Measurements from ENCODE around the gene ZFAND4.
"Not testable (repeated sequence)": the region's sequence is repeated elsewhere in the genome, so short reads cannot be mapped to it uniquely, and the experiment has no call there.

Gene ZFAND4

GRCh38 chr10:45672181-45673073 is at the start of gene ZFAND4:
TSS of gene ZFAND4 (minus strand) at chr10:45672772. CDS start at chr10:45663725, 9,047 bp downstream.
- peak; percentile 94 to 97 for DNase-seq

- not testable (repeated sequence) for DNase-seq
Measured at GRCh38 chr10:45721503-45721902, 48.9 kb upstream of the ZFAND4 start.

- DNase-seq: not testable (repeated sequence)
Measured at GRCh38 chr10:45717642-45718041, 45.1 kb upstream of the ZFAND4 start.

- DNase-seq: not testable (repeated sequence)
Measured at GRCh38 chr10:45717053-45717452, 44.5 kb upstream of the ZFAND4 start.

GRCh38 chr10:45711223-45711622 is 38.7 kb upstream of the ZFAND4 start:
- DNase-seq: not testable (repeated sequence)

- not testable (repeated sequence) for DNase-seq
Measured at GRCh38 chr10:45710200-45710796, 37.7 kb upstream of the ZFAND4 start.

GRCh38 chr10:45678467-45678866 is 5.9 kb upstream of the ZFAND4 start:
- not testable (repeated sequence) for DNase-seq

GRCh38 chr10:45675388-45675787 is 2.8 kb upstream of the ZFAND4 start:
- no peak for DNase-seq

- no peak for DNase-seq
Measured at GRCh38 chr10:45673074-45673648, 589 bp upstream of the ZFAND4 start.

- not testable (repeated sequence) for DNase-seq
Measured at GRCh38 chr10:45671300-45671699, 1.3 kb downstream of the ZFAND4 start.

- not testable (repeated sequence) for DNase-seq
Measured at GRCh38 chr10:45669897-45670296, 2.7 kb downstream of the ZFAND4 start.

- no peak for DNase-seq
Measured at GRCh38 chr10:45660876-45661411, 11.6 kb downstream of the ZFAND4 start.

GRCh38 chr10:45657033-45657926 is 15.3 kb downstream of the ZFAND4 start:
- no peak for DNase-seq

- DNase-seq: no peak
Measured at GRCh38 chr10:45655219-45655618, 17.4 kb downstream of the ZFAND4 start.

GRCh38 chr10:45654753-45655141 is 17.8 kb downstream of the ZFAND4 start:
- DNase-seq: not testable (repeated sequence)

- no peak for DNase-seq
Measured at GRCh38 chr10:45653454-45653853, 19.1 kb downstream of the ZFAND4 start.

GRCh38 chr10:45652511-45652910 is 20.1 kb downstream of the ZFAND4 start:
- DNase-seq: no peak

- DNase-seq: no peak
Measured at GRCh38 chr10:45649296-45649695, 23.3 kb downstream of the ZFAND4 start.

GRCh38 chr10:45647118-45647517 is 25.5 kb downstream of the ZFAND4 start:
- DNase-seq: no peak

GRCh38 chr10:45646384-45647050 is 26.1 kb downstream of the ZFAND4 start:
- DNase-seq: no peak

GRCh38 chr10:45644527-45644926 is 28.0 kb downstream of the ZFAND4 start:
- no peak for DNase-seq

GRCh38 chr10:45640941-45641340 is 31.6 kb downstream of the ZFAND4 start:
- no peak for DNase-seq
